ENCODE results near the gene ZNF845.
"Not testable (repeated sequence)": the region's sequence is repeated elsewhere in the genome, so short reads cannot be mapped to it uniquely, and the experiment has no call there.

ZNF845 gene

GRCh38 chr19:53388904-53389303 is 55.4 kb downstream of the ZNF845 start:
- DNase-seq (ENCODE audit: low spot score): no peak
- TF ChIP-seq CTCF (IDR thresholded peaks at IDR 0.05; ENCODE audit: extremely low read depth, missing control alignments): no peak

- TF ChIP-seq CTCF (IDR thresholded peaks at IDR 0.05; ENCODE audit: extremely low read depth, missing control alignments): no peak
- no peak for DNase-seq (ENCODE audit: low spot score)
Observed at GRCh38 chr19:53389571-53389970, 56.0 kb downstream of the ZNF845 start.

- no peak for TF ChIP-seq CTCF (IDR thresholded peaks at IDR 0.05; ENCODE audit: extremely low read depth, missing control alignments)
- DNase-seq (ENCODE audit: low spot score): no peak
Observed at GRCh38 chr19:53389978-53390377, 56.4 kb downstream of the ZNF845 start.

GRCh38 chr19:53394522-53394973 is 61.0 kb downstream of the ZNF845 start:
- no peak for DNase-seq (ENCODE audit: low spot score)
- no peak for TF ChIP-seq CTCF (IDR thresholded peaks at IDR 0.05; ENCODE audit: extremely low read depth, missing control alignments)

GRCh38 chr19:53394974-53395839 is 61.7 kb downstream of the ZNF845 start, which contains the start of gene ZNF765:
Gene ZNF765, plus strand, starts transcription at chr19:53395149. Its CDS starts 2,867 bp downstream, at chr19:53398016.
- no peak for TF ChIP-seq CTCF (IDR thresholded peaks at IDR 0.05; ENCODE audit: extremely low read depth, missing control alignments)
- DNase-seq (ENCODE audit: low spot score): peak; percentile 93

GRCh38 chr19:53395840-53396524 is 62.4 kb downstream of the ZNF845 start:
- DNase-seq (ENCODE audit: low spot score): not testable (repeated sequence)

GRCh38 chr19:53396525-53396868 is 62.9 kb downstream of the ZNF845 start:
- TF ChIP-seq CTCF (IDR thresholded peaks at IDR 0.05; ENCODE audit: extremely low read depth, missing control alignments): no peak
- DNase-seq (ENCODE audit: low spot score): no peak

GRCh38 chr19:53397918-53398317 is 64.4 kb downstream of the ZNF845 start:
- not testable (repeated sequence) for DNase-seq (ENCODE audit: low spot score)
